Glutamatergic neuron (in vitro differentiated cells): ENCODE results near the gene PSMD11. TPM values are rescaled to one million over a fixed set of nuclear protein-coding genes. Genes with fewer than 3 reads are reported as not detected.

ENCODE experiments used
- DNase-seq: peaks from one replicate; pipeline ENCODE4 v3.0.0; 2022
- H3K27ac Mint-ChIP-seq: one replicate; pipeline ENCODE4 v1.8.0; 2020; ENCODE audit warnings: mild to moderate bottlenecking, mixed read lengths, inconsistent platforms; ENCODE audit not compliant: unreplicated experiment
- H3K27me3 Mint-ChIP-seq: one replicate; pipeline ENCODE4 v1.8.0; 2020; ENCODE audit warnings: mild to moderate bottlenecking, moderate library complexity, mixed read lengths, inconsistent platforms; ENCODE audit not compliant: unreplicated experiment
- H3K36me3 Mint-ChIP-seq: one replicate; pipeline ENCODE4 v1.8.0; 2020; ENCODE audit warnings: mild to moderate bottlenecking, mixed read lengths, inconsistent platforms; ENCODE audit not compliant: unreplicated experiment
- H3K4me1 Mint-ChIP-seq: one replicate; pipeline ENCODE4 v1.8.0; 2020; ENCODE audit warnings: mild to moderate bottlenecking, low read depth, mixed read lengths, inconsistent platforms; ENCODE audit not compliant: unreplicated experiment
- H3K4me3 Mint-ChIP-seq: one replicate; pipeline ENCODE4 v1.8.0; 2020; ENCODE audit warnings: mild to moderate bottlenecking, mixed read lengths, inconsistent platforms; ENCODE audit not compliant: unreplicated experiment
- H3K9me3 Mint-ChIP-seq: one replicate; pipeline ENCODE4 v1.8.0; 2020; ENCODE audit warnings: mild to moderate bottlenecking, moderate library complexity, mixed read lengths, inconsistent platforms; ENCODE audit not compliant: unreplicated experiment
- total RNA-seq: library from RNA; stranded (reverse); fragmentation: NEBNext Ultra II Directional; extraction: Animal tissue kit (Norgen Biotek cat#: 25700); gene quantifications from one replicate; pipeline ENCODE4 v1.2.1, GENCODE V29; 2021; ENCODE audit not compliant: unreplicated experiment
- TF ChIP-seq, protein P1 (sequence below): fragments of 200-600 bp; sonication (generic); IDR thresholded peaks from one replicate; pipeline ENCODE4 v1.5.0; 2021; ENCODE audit not compliant: partially characterized antibody, unreplicated experiment

The PSMD11 gene
- total RNA-seq, 1 donor from 2014 or later = 94.1 TPM

DNA sequence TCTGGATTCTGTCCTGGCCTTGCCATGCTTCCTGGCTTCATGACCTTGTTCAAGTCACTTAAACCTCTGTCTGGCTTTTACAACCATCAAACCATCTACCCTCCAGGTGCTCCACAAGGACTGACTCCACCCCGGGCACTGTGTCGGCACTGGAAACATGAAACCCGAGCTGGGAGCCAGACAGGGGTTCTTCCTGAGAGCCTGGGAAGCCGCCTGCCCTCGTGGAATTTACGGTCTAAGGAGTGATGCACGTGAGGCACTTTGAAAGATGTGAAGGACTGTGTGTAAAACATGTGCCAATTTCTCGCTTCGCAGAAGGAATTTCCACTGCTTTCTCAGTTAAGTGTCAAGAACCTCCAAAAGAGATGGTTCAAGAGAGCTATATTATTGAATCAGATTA lies 54.1 kb downstream of the PSMD11 start:
- peaks cover 6% of the 10 kb centered on the region for H3K27me3 Mint-ChIP-seq

DNA sequence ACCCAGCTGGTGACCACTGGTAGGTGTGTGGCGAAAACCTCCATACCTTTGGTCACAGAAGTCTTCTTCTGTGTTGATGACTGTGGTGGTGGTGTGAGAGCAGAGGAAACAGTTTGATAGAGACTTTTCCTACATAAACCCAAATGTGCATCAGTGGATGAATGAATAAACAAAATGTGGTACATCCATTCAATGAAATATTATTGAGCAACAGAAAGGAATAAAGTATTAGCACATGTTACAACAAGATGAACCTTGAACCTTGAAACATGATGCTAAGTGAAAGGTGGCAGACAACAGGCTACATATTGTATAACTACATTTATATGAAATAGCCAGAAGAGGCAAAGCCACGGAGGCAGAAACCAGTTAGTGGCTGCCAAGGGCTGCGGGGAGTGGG lies 57.7 kb downstream of the PSMD11 start:
- Mint-ChIP-seq H3K36me3 (peaks cover 22% of the 10 kb centered on the region), H3K4me3 (no peak overlapping the region), H3K9me3 (peaks cover 5% of the 10 kb centered on the region), H3K4me1 (peaks cover 10% of the 10 kb centered on the region), H3K27me3 (peaks cover 9% of the 10 kb centered on the region), H3K27ac (no peak overlapping the region)
- TF ChIP-seq, protein P1, sequence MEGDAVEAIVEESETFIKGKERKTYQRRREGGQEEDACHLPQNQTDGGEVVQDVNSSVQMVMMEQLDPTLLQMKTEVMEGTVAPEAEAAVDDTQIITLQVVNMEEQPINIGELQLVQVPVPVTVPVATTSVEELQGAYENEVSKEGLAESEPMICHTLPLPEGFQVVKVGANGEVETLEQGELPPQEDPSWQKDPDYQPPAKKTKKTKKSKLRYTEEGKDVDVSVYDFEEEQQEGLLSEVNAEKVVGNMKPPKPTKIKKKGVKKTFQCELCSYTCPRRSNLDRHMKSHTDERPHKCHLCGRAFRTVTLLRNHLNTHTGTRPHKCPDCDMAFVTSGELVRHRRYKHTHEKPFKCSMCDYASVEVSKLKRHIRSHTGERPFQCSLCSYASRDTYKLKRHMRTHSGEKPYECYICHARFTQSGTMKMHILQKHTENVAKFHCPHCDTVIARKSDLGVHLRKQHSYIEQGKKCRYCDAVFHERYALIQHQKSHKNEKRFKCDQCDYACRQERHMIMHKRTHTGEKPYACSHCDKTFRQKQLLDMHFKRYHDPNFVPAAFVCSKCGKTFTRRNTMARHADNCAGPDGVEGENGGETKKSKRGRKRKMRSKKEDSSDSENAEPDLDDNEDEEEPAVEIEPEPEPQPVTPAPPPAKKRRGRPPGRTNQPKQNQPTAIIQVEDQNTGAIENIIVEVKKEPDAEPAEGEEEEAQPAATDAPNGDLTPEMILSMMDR = no peak
- DNase-seq = no peak

More for the DNA sequence above, 54.1 kb downstream of the PSMD11 start:
- TF ChIP-seq, protein P1 = no peak
- Mint-ChIP-seq H3K9me3 (no peaks in the 10 kb centered on the region), H3K4me3 (no peak overlapping the region), H3K27ac (no peak overlapping the region), H3K4me1 (peaks cover 2% of the 10 kb centered on the region), H3K36me3 (peaks cover 7% of the 10 kb centered on the region)
- no peak for DNase-seq

DNA sequence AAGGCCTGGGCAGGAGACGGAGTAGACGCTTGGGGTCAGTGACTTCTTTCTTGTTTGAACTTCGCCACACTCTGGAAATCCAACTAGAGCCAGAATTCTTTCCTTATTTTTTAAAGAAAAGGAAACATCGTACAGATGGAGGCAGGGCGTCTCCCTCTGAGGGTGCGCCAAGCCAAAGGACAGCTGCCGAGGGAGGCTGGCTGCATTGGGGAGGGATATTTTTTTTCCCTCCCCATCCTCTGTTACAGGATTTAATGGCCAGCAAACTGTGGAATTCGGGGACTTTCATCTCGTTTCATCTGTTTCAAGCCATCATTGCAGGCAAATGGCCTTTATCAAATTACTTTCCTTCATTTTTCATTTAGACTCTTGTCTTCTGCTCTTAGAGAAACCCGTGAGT lies 58.4 kb downstream of the PSMD11 start:
- H3K4me3 Mint-ChIP-seq = no peak overlapping the region
- no peak overlapping the region for H3K27ac Mint-ChIP-seq
- peaks cover 22% of the 10 kb centered on the region for H3K36me3 Mint-ChIP-seq

DNA sequence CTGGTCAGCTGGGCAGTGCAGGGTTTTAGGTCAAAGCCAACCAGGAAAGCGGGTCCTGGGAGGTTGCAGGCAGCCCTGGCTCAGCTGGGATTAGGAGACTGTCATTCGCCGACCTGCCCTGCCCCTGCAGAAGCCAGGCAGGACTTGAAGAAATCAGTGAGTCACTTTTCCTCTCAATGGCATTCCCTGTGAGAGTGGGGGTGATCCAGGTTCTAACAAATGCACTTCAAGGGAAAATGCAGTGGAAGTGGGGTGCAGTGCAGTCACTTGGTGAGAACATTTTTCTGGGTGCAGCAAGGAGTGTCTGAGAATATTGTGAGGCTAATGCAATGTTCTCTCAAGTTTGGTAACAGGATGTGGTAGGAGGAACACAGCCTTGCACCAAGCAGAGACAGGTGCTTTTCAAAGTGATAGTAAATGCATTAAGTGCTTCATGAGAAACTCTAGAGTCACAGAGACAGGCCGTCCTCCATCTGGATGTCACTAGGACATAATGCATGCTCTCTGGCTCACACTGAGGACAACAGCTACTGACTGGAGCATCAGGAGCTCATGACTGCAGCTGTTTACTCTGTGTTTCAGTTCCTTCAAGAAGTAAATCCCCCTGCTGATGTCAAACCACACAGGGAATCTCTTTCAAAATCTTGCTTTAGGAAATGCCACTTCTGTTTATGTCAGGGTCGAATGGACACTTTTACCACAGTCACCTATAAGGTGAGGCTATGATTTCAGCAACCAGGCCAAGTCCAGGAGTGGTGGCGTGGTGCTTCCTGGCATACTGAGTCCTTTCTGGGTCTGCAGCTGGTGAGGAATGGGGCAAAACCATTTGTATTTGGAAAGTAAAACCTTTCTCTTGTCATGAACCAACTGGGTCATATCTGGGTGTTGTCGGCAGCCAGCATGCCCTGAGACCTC lies 59.2 kb downstream of the PSMD11 start:
- TF ChIP-seq, protein P1 = no peak
- no peak for DNase-seq
- H3K4me3 Mint-ChIP-seq = no peak overlapping the region
- peaks cover 3% of the 10 kb centered on the region for H3K27me3 Mint-ChIP-seq
- H3K36me3 Mint-ChIP-seq = peaks cover 22% of the 10 kb centered on the region
- H3K27ac Mint-ChIP-seq = no peak overlapping the region
- peaks cover 5% of the 10 kb centered on the region for H3K9me3 Mint-ChIP-seq
- H3K4me1 Mint-ChIP-seq = peaks cover 8% of the 10 kb centered on the region

More for the DNA sequence above, 58.4 kb downstream of the PSMD11 start:
- no peak for DNase-seq
- peaks cover 9% of the 10 kb centered on the region for H3K27me3 Mint-ChIP-seq
- TF ChIP-seq, protein P1 = no peak
- peaks cover 10% of the 10 kb centered on the region for H3K4me1 Mint-ChIP-seq
- peaks cover 5% of the 10 kb centered on the region for H3K9me3 Mint-ChIP-seq
